Natural killer cell (primary cell): ENCODE measurements around the gene PLEKHH1. TPM values are rescaled to one million over a fixed set of nuclear protein-coding genes. Genes with fewer than 3 reads are reported as not detected.
A peak's percentile ranks its signal among the peaks of the same experiment; 100 is the strongest.

Experiments used
- ATAC-seq, 3 donors: fragments of 150-1000 bp in 2 of 3; fragments of 200-7000 bp in 1 of 3; cut with Tn5 transposase; 1 replicate in 1 of 3; 2 replicates in 2 of 3; pipeline ENCODE4 v1.10.0; 2021; ENCODE audit warnings: mild to moderate bottlenecking in 2 of 3, moderate library complexity in 2 of 3
- DNase-seq, 2 donors: peaks; one replicate each; pipeline versions ENCODE4 v3.0.0 to v3.0.0-alpha.2; 2013 to 2021; ENCODE audit warnings: mixed read lengths in 1 of 2
- H3K27ac ChIP-seq: one replicate; pipeline ENCODE4 v1.5.1; 2013; ENCODE audit warnings: mild to moderate bottlenecking, low read length
- H3K27me3 ChIP-seq: one replicate; pipeline ENCODE4 v1.6.1; 2013; ENCODE audit warnings: low read length; ENCODE audit not compliant: control insufficient read depth, insufficient read depth
- H3K36me3 ChIP-seq: one replicate; pipeline ENCODE4 v1.6.1; 2013; ENCODE audit warnings: low read length; ENCODE audit not compliant: control insufficient read depth, insufficient read depth
- H3K4me1 ChIP-seq: one replicate; pipeline ENCODE4 v1.6.1; 2013; ENCODE audit warnings: low read length; ENCODE audit not compliant: control insufficient read depth, insufficient read depth
- H3K4me3 ChIP-seq: one replicate; pipeline ENCODE4 v1.5.1; 2013; ENCODE audit warnings: low read length
- H3K9me3 ChIP-seq: one replicate; pipeline ENCODE4 v1.6.1; 2013; ENCODE audit warnings: low read length; ENCODE audit not compliant: control insufficient read depth, insufficient read depth
- H3K27ac Mint-ChIP-seq, 2 donors: one replicate each; pipeline ENCODE4 v1.8.0; 2022; ENCODE audit warnings: mild to moderate bottlenecking in 2 of 2, mixed read lengths in 2 of 2, moderate library complexity in 1 of 2
- H3K27me3 Mint-ChIP-seq, 2 donors: one replicate each; pipeline ENCODE4 v1.8.0; 2022; ENCODE audit warnings: low read depth in 2 of 2, mixed read lengths in 2 of 2
- H3K36me3 Mint-ChIP-seq: one replicate; pipeline ENCODE4 v1.8.0; 2022; ENCODE audit warnings: mixed read lengths
- H3K4me1 Mint-ChIP-seq, 2 donors: one replicate each; pipeline ENCODE4 v1.8.0; 2022; ENCODE audit warnings: mixed read lengths in 2 of 2
- H3K4me3 Mint-ChIP-seq: one replicate; pipeline ENCODE4 v1.8.0; 2022; ENCODE audit warnings: mild to moderate bottlenecking, moderate library complexity, mixed read lengths
- H3K9me3 Mint-ChIP-seq, 2 donors: one replicate each; pipeline ENCODE4 v1.8.0; 2022; ENCODE audit warnings: mixed read lengths in 2 of 2
- CTCF ChIP-seq: fragments of 200-600 bp; IDR thresholded peaks from one replicate; pipeline ENCODE4 v1.8.0; 2022; ENCODE audit warnings: antibody characterized with exemption
- whole genome bisulfite sequencing: methylation state at CpG from one replicate; pipeline ENCODE4 v1.1.7; 2013; ENCODE audit warnings: missing lambda C conversion rate; ENCODE audit not compliant: insufficient coverage; 5-methylcytosine and 5-hydroxymethylcytosine counted together
- intact Hi-C: fragments of 100-400 bp; cut with micrococcal nuclease; formaldehyde crosslinking; loops from one replicate; pipeline ENCODE4 v1.14.2; 2022
- total RNA-seq, 4 donors: library from RNA; stranded (reverse); fragments of 120-200 nt in 1 of 4; gene quantifications; one replicate each; pipeline versions ENCODE4 v1.2.3 to v1.2.4, GENCODE V29; 2013 to 2022

Gene PLEKHH1
- total RNA-seq, 3 donors from 2014 or later (not counting 1 experiment from before 2014, with no cell fraction given), result not detected

- Histone ChIP-seq H3K4me1 (peaks cover 9% of the 10 kb centered on the region), H3K4me3 (peak overlapping the region; percentile 15), H3K27me3 (peaks cover 14% of the 10 kb centered on the region), H3K36me3 (no peaks in the 10 kb centered on the region), H3K27ac (no peak overlapping the region), H3K9me3 (no peaks in the 10 kb centered on the region)
- no peak overlapping the region for H3K27ac Mint-ChIP-seq
- 19% methylated on average over 23 of the region's 23 CpGs for WGBS
- H3K36me3 Mint-ChIP-seq, result no peaks in the 10 kb centered on the region
- ATAC-seq (no peak), DNase-seq (no peak)
- no peaks in the 10 kb centered on the region for H3K9me3 Mint-ChIP-seq
- intact Hi-C loops, result no loop called here
- no peak for TF ChIP-seq CTCF
- H3K27me3 Mint-ChIP-seq, result peaks cover 23 to 50% of the 10 kb centered on the region in 2 donors
- H3K4me1 Mint-ChIP-seq, result peaks cover 0 to 4% of the 10 kb centered on the region in 2 donors
- H3K4me3 Mint-ChIP-seq, result peak overlapping the region; percentile 72
These were observed 488 bp upstream of the PLEKHH1 start for GRCh38 chr14:67532606-67532997.

DNA sequence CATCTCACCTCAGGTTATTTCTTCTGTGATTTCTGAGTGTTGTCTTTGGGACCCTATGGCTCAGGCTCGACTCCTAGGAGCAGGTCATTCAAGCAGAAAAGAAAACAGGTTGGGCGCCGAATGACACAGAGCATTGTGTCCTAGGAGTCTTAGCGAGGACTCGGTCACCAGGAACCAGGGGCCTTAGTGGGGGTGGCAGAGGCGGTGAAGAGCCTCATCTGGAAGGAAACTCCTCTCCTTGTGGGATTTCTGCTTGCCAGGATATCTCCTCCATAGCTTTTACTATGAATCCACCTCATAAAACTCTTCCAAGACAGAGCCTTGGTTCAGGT, 630 bp downstream of the PLEKHH1 start:
- Mint-ChIP-seq H3K4me1 (peaks cover 0 to 4% of the 10 kb centered on the region in 2 donors), H3K27me3 (peaks cover 26 to 50% of the 10 kb centered on the region in 2 donors), H3K36me3 (no peaks in the 10 kb centered on the region), H3K27ac (no peak overlapping the region), H3K4me3 (peak overlapping the region; percentile 76), H3K9me3 (no peaks in the 10 kb centered on the region)
- Histone ChIP-seq H3K27ac (no peak overlapping the region), H3K9me3 (no peaks in the 10 kb centered on the region), H3K36me3 (no peaks in the 10 kb centered on the region), H3K4me3 (no peak overlapping the region), H3K27me3 (peaks cover 14% of the 10 kb centered on the region), H3K4me1 (peaks cover 9% of the 10 kb centered on the region)
- DNase-seq (no peak), ATAC-seq (no peak)
- 47% methylated on average over 5 of the region's 6 CpGs for WGBS
- intact Hi-C loops, result no loop called here
- TF ChIP-seq CTCF, result no peak

- no peaks in the 10 kb centered on the region for H3K36me3 ChIP-seq
- H3K36me3 Mint-ChIP-seq, result no peaks in the 10 kb centered on the region
- H3K9me3 ChIP-seq, result no peaks in the 10 kb centered on the region
- H3K4me1 ChIP-seq, result peaks cover 9% of the 10 kb centered on the region
- no peak overlapping the region for H3K4me3 Mint-ChIP-seq
- no peak overlapping the region for H3K4me3 ChIP-seq
- peaks cover 35 to 51% of the 10 kb centered on the region in 2 donors for H3K27me3 Mint-ChIP-seq
- ATAC-seq (no peak), DNase-seq (no peak)
- no peak overlapping the region for H3K27ac ChIP-seq
- intact Hi-C loops, result no loop called here
- TF ChIP-seq CTCF, result no peak
- WGBS, result 81% methylated on average over 4 of the region's 4 CpGs
- peaks cover 14% of the 10 kb centered on the region for H3K27me3 ChIP-seq
- peaks cover 0 to 4% of the 10 kb centered on the region in 2 donors for H3K4me1 Mint-ChIP-seq
- no peak overlapping the region for H3K27ac Mint-ChIP-seq
- H3K9me3 Mint-ChIP-seq, result no peaks in the 10 kb centered on the region
These were observed 3.0 kb downstream of the PLEKHH1 start for GRCh38 chr14:67536087-67536486.

GRCh38 chr14:67537736-67538135, 4.6 kb downstream of the PLEKHH1 start:
- 89% methylated on average over 1 of the region's 3 CpGs for WGBS
- no peaks in the 10 kb centered on the region for H3K9me3 ChIP-seq
- H3K27ac ChIP-seq, result no peak overlapping the region
- intact Hi-C loops, result no loop called here
- DNase-seq (no peak), ATAC-seq (no peak)
- H3K4me3 ChIP-seq, result no peak overlapping the region
- H3K9me3 Mint-ChIP-seq, result no peaks in the 10 kb centered on the region
- peaks cover 13% of the 10 kb centered on the region for H3K4me1 ChIP-seq
- H3K36me3 Mint-ChIP-seq, result no peaks in the 10 kb centered on the region
- H3K27me3 Mint-ChIP-seq, result peaks cover 40 to 56% of the 10 kb centered on the region in 2 donors
- TF ChIP-seq CTCF, result no peak
- peaks cover 9 to 12% of the 10 kb centered on the region in 2 donors for H3K4me1 Mint-ChIP-seq
- H3K36me3 ChIP-seq, result no peaks in the 10 kb centered on the region
- no peak overlapping the region for H3K27ac Mint-ChIP-seq
- H3K4me3 Mint-ChIP-seq, result no peak overlapping the region
- peaks cover 18% of the 10 kb centered on the region for H3K27me3 ChIP-seq
